ENCODE data around the gene EFCAB6. TPM values are rescaled to one million over a fixed set of nuclear protein-coding genes. Genes with fewer than 3 reads are reported as not detected.

Gene EFCAB6
- total and polyA plus RNA-seq, 2 of the 4 experiments (the other 2 are of a cell fraction), result 0.44 to 1.1 TPM

- Histone ChIP-seq H3K4me3 (ENCODE audit: insufficient read depth, low read depth, low read length) (no peak overlapping the region), H3K4me1 (ENCODE audit: control insufficient read depth, insufficient read depth, low read length) (no peaks in the 10 kb centered on the region), H3K14ac (replicated peaks; ENCODE audit: low read depth, low read length) (no peak overlapping the region), H3K9ac (ENCODE audit: low read depth, low read length) (no peak overlapping the region), H4K5ac (ENCODE audit: low read depth, low read length) (no peak overlapping the region), H3K56ac (ENCODE audit: extremely low read depth, insufficient read depth, low read length) (no peak overlapping the region), H4K20me1 (ENCODE audit: insufficient read depth, low read length) (no peaks in the 10 kb centered on the region), H2BK15ac (ENCODE audit: low read depth, low read length) (no peak overlapping the region), H3K4me2 (ENCODE audit: low read depth, low read length) (no peak overlapping the region), H3K27ac (ENCODE audit: insufficient read depth, low read length) (no peak overlapping the region), H3K9me3 (ENCODE audit: control insufficient read depth, insufficient read depth, low read length) (no peaks in the 10 kb centered on the region), H2BK20ac (ENCODE audit: low read depth, low read length) (no peak overlapping the region), H3K23ac (ENCODE audit: low read depth, low read length) (no peak overlapping the region), H2AK5ac (ENCODE audit: low read depth, low read length) (no peak overlapping the region), H2BK5ac (ENCODE audit: low read depth, low read length, poor library complexity, severe bottlenecking) (no peak overlapping the region), H2BK120ac (ENCODE audit: low read depth, low read length) (no peak overlapping the region), H3K9me1 (ENCODE audit: insufficient read depth, low read length) (no peaks in the 10 kb centered on the region), H2AFZ (replicated peaks; ENCODE audit: low read length, poor library complexity) (no peak overlapping the region), H3K27me3 (ENCODE audit: control insufficient read depth, insufficient read depth, low read length) (no peaks in the 10 kb centered on the region), H3K4ac (ENCODE audit: low read depth, low read length) (no peak overlapping the region), H2AK9ac (replicated peaks; ENCODE audit: low read depth, low read length, poor library complexity) (no peak overlapping the region), H3K36me3 (ENCODE audit: control insufficient read depth, insufficient read depth, low read length) (no peaks in the 10 kb centered on the region), H4K8ac (ENCODE audit: low read depth in 2 of 2, low read length in 2 of 2) (no peak overlapping the region), H4K91ac (ENCODE audit: insufficient read depth, low read depth, low read length) (no peak overlapping the region), H3K18ac (ENCODE audit: low read depth, low read length) (no peak overlapping the region), H3K79me1 (ENCODE audit: low read depth in 1 of 2, low read length in 2 of 2) (no peaks in the 10 kb centered on the region)
- dilution Hi-C loops (cut with HindIII; ENCODE audit: low sequenced_read_pairs, unreplicated experiment), result no loop called here
- 55% methylated on average over 2 of the region's 10 CpGs; no CpG with 5 or more reads in 1 of the 2 experiments for WGBS, 2 experiments (ENCODE audit: extremely low coverage in 2 of 2, insufficient read length in 1 of 2)
- intact Hi-C loops (cut with micrococcal nuclease), result no loop called here
- ChIA-PET POLR2A (ENCODE audit: unreplicated experiment) (no interaction called here), CTCF (interaction anchor here (1.0 kb wide), 1 partner anchor 10 kb away, joined by 3 read pairs; no protein-coding TSS in a partner anchor)
- no TSS peak for BruUV-seq (replicated peaks)
- no peak for TF ChIP-seq MAZ (IDR thresholded peaks at IDR 0.05; ENCODE audit: borderline replicate concordance, low read depth, low read length)
- no peak for TF ChIP-seq POLR2A (IDR thresholded peaks at IDR 0.05; ENCODE audit: low read depth, low read length)
- no peak for TF ChIP-seq CTCF (conservative IDR thresholded peaks at IDR 0.05; ENCODE audit: low read depth, low read length)
- no peak for TF ChIP-seq CEBPB (IDR thresholded peaks at IDR 0.05; ENCODE audit: low read depth, low read length)
- TF ChIP-seq RCOR1 (IDR thresholded peaks at IDR 0.05; ENCODE audit: insufficient replicate concordance, low read length), result no peak
- TF ChIP-seq ELK1 (IDR thresholded peaks at IDR 0.05; ENCODE audit: borderline replicate concordance, low read depth, low read length), result no peak
- no peak for DNase-seq
- in situ Hi-C loops (cut with MboI; ENCODE audit: low sequenced_read_pairs), result no loop called here
- no peak for ATAC-seq (ENCODE audit: low read depth)
Observed at GRCh38 chr22:43533656-43534428, 278.3 kb downstream of the EFCAB6 start.
